Endothelial cell of umbilical vein (primary cell): ENCODE measurements around the gene LGALS7. TPM values are rescaled to one million over a fixed set of nuclear protein-coding genes. Genes with fewer than 3 reads are reported as not detected.

Source experiments
- BruUV-seq: library from RNA; stranded (reverse); fragments of 400-500 nt; replicated peaks from 2 replicates; lab custom pipeline; 2021; lab: Mats Ljungman, UMichigan
- CTCF ChIA-PET: fragments of 300-600, 350-600 bp; sonication (Branson Sonifier 250); formaldehyde crosslinking; loops from one replicate; lab custom pipeline; 2021; ENCODE audit warnings: antibody characterized with exemption, inconsistent platforms; lab: Charles Lee
- POLR2A ChIA-PET: fragments of 300-600, 350-600 bp; sonication (Branson Sonifier 250); formaldehyde crosslinking; loops from one replicate; lab custom pipeline; 2021; ENCODE audit warnings: antibody characterized with exemption, inconsistent platforms; lab: Charles Lee
- DNase-seq: peaks from one replicate; pipeline ENCODE4 v3.0.0-alpha.2; 2011; ENCODE audit warnings: low read depth, low spot score
- FAIRE-seq: peaks from 2 replicates; lab custom pipeline; 2011; peaks lifted over from hg19 to GRCh38; lab: Jason Lieb, UNC
- H2AFZ ChIP-seq: 2 replicates; pipeline ENCODE4 v1.6.0; 2012; ENCODE audit warnings: low read depth, low read length, control low read depth, inconsistent platforms
- H3K27ac ChIP-seq: 2 replicates; pipeline ENCODE4 v1.5.1; 2011; ENCODE audit warnings: low read depth, mild to moderate bottlenecking, control low read depth, low read length, moderate library complexity; ENCODE audit not compliant: insufficient read depth
- H3K27me3 ChIP-seq, 2 experiments: 2 replicates each; pipeline versions ENCODE4 v1.6.0 to v1.6.1; 2011; ENCODE audit warnings: low read length in 2 of 2, mixed read lengths in 1 of 2; ENCODE audit not compliant: control insufficient read depth in 2 of 2, insufficient read depth in 2 of 2
- H3K36me3 ChIP-seq, 2 experiments: 2 replicates in 1 of 2; 3 replicates in 1 of 2; pipeline ENCODE4 v1.5.1; 2011; ENCODE audit warnings: low read length in 2 of 2, mild to moderate bottlenecking in 1 of 2, moderate library complexity in 1 of 2; ENCODE audit not compliant: control insufficient read depth in 2 of 2, insufficient read depth in 2 of 2; ENCODE audit errors: extremely low read depth in 1 of 2
- H3K4me1 ChIP-seq: 3 replicates; pipeline ENCODE4 v1.5.1; 2011; ENCODE audit warnings: mild to moderate bottlenecking, low read length; ENCODE audit not compliant: control insufficient read depth, insufficient read depth; ENCODE audit errors: extremely low read depth
- H3K4me2 ChIP-seq: 2 replicates; pipeline ENCODE4 v1.6.1; 2011; ENCODE audit warnings: low read length, control low read depth, mixed read lengths; ENCODE audit not compliant: insufficient read depth
- H3K4me3 ChIP-seq, 3 experiments: fragments of 200-600 bp in 1 of 3; sonication (generic), shearing (Covaris generic) in 1 of 3; replicated peaks in 1 of 3; 2 replicates each; pipeline ENCODE4 v1.5.1; 2011 to 2016; ENCODE audit warnings: control low read depth in 3 of 3, low read length in 3 of 3, mild to moderate bottlenecking in 2 of 3, inconsistent platforms in 1 of 3, low read depth in 1 of 3, moderate library complexity in 1 of 3; ENCODE audit not compliant: insufficient read depth in 1 of 3
- H3K79me2 ChIP-seq: 2 replicates; pipeline ENCODE4 v1.6.0; 2012; ENCODE audit warnings: low read length, inconsistent platforms; ENCODE audit not compliant: control insufficient read depth, insufficient read depth
- H3K9ac ChIP-seq: replicated peaks from 2 replicates; pipeline ENCODE3; 2011; ENCODE audit warnings: low read length, control low read depth; ENCODE audit not compliant: insufficient read depth; ENCODE audit errors: extremely low read depth
- H3K9me1 ChIP-seq: replicated peaks from 3 replicates; pipeline ENCODE4 v1.6.0; 2011; ENCODE audit warnings: mild to moderate bottlenecking, low read length; ENCODE audit not compliant: control insufficient read depth, insufficient read depth; ENCODE audit errors: extremely low read depth
- H3K9me3 ChIP-seq: replicated peaks from 2 replicates; pipeline ENCODE4 v1.5.1; 2012; ENCODE audit warnings: low read length, inconsistent platforms; ENCODE audit not compliant: control insufficient read depth, insufficient read depth
- H4K20me1 ChIP-seq: replicated peaks from 2 replicates; pipeline ENCODE3; 2011; ENCODE audit warnings: mild to moderate bottlenecking, low read length; ENCODE audit not compliant: control insufficient read depth, insufficient read depth; ENCODE audit errors: extremely low read depth
- EZH2 ChIP-seq: IDR thresholded peaks from 2 replicates; pipeline ENCODE4 v1.6.1; 2012; ENCODE audit warnings: borderline replicate concordance, low read depth, mild to moderate bottlenecking, moderate library complexity, low read length, inconsistent platforms; ENCODE audit not compliant: severe bottlenecking
- FOS ChIP-seq: IDR thresholded peaks from 2 replicates; pipeline ENCODE4 v1.6.1; 2011; ENCODE audit warnings: mild to moderate bottlenecking, low read length, moderate library complexity, borderline replicate concordance; ENCODE audit not compliant: insufficient read depth
- JUN ChIP-seq: IDR thresholded peaks from 2 replicates; pipeline ENCODE4 v1.6.1; 2011; ENCODE audit warnings: borderline replicate concordance, low read depth; ENCODE audit not compliant: insufficient read length, insufficient read depth
- MYC ChIP-seq: IDR thresholded peaks from one replicate; pipeline ENCODE4 v1.6.1; 2011; ENCODE audit warnings: mild to moderate bottlenecking, low read depth, low read length
- POLR2A ChIP-seq: IDR thresholded peaks from 2 replicates; pipeline ENCODE4 v1.6.1; 2012; ENCODE audit warnings: low read depth, mild to moderate bottlenecking, control low read depth, low read length
- POLR2AphosphoS5 ChIP-seq: IDR thresholded peaks from 2 replicates; pipeline ENCODE4 v1.6.1; 2012; ENCODE audit warnings: low read depth, mild to moderate bottlenecking, control low read depth, low read length, moderate library complexity; ENCODE audit not compliant: insufficient read depth
- dilution Hi-C: fragments of 300-500 bp; cut with MboI; formaldehyde crosslinking; loops from one replicate; pipeline ENCODE4 v1.15.0; 2019; ENCODE audit warnings: low sequenced_read_pairs; ENCODE audit not compliant: extremely low pct_ligation_motif_present
- intact Hi-C: fragments of 100-400 bp; cut with micrococcal nuclease; formaldehyde crosslinking; loops from one replicate; pipeline ENCODE4 v1.10.0; 2022
- polyA plus RNA-seq, 4 experiments: library from polyadenylated mRNA; depleted of rRNA in 3 of 4; stranded (reverse) in 3 of 4; unstranded in 1 of 4; fragments of >200 nt; gene quantifications; 2 replicates each; pipeline versions ENCODE4 v1.2.1 to v1.2.3, GENCODE V29; 2011 to 2012; ENCODE audit warnings: missing spikeins in 1 of 4
- total RNA-seq: library from RNA; stranded (reverse); gene quantifications from 2 replicates; pipeline ENCODE4 v1.2.3, GENCODE V29; 2021
- TF ChIP-seq, protein P1 (sequence below), 2 donors: IDR thresholded peaks; 1 replicate in 1 of 2; 2 replicates in 1 of 2; pipeline ENCODE4 v1.5.1; 2011; ENCODE audit warnings: low read length in 2 of 2, mild to moderate bottlenecking in 2 of 2, moderate library complexity in 2 of 2, control low read depth in 1 of 2, inconsistent platforms in 1 of 2, low read depth in 1 of 2; ENCODE audit not compliant: insufficient read depth in 1 of 2; ENCODE audit errors: extremely low read depth in 1 of 2

The LGALS7 gene
- total and polyA plus RNA-seq, 2 donors (not counting 3 experiments of a cell fraction or from before 2014, with no cell fraction given) = not detected

DNA sequence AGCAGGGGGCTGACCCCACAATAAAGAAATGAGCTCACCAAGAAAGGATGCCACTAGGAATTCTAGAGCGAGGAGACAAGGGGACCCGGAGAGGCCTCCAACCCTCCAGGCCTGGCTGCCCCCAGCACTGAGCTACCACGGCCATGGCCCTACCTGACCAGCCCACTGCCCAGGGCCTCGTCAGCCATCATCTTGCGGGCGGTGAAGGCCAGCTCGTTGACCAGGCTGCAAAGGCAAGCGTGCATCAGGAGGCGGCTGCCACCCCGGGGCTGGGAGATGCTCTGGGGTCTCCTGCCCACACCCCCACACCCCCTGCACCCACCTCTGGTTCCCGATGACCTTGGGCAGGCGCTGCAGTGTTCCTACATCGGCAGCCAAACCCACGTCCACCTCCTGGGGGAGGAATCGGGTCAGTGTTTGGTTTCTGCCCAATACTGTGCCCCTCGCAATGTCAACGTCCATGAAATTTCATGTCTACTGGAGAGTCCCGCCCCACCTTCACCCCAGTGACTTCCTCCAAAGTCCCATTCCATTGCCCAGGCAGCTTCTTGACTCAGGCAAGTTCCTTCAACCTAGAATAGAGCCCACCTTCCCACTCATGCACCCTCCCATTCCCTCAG lies 42.9 kb upstream of the LGALS7 start:
- no peaks in the 10 kb centered on the region for H3K79me2 ChIP-seq
- FAIRE-seq (no peak), DNase-seq (no peak)
- intact Hi-C loops = no loop called here
- no peaks in the 10 kb centered on the region for H4K20me1 ChIP-seq
- BruUV-seq = no TSS peak
- no peaks in the 10 kb centered on the region for H3K27me3 ChIP-seq
- H3K9ac ChIP-seq = no peak overlapping the region
- H3K9me3 ChIP-seq = no peaks in the 10 kb centered on the region
- no peak overlapping the region for H3K4me2 ChIP-seq
- no peak overlapping the region for H3K27ac ChIP-seq
- ChIA-PET POLR2A (no interaction called here), CTCF (no interaction called here)
- peaks cover 0 to 13% of the 10 kb centered on the region in 2 experiments for H3K36me3 ChIP-seq
- TF ChIP-seq JUN = no peak
- TF ChIP-seq POLR2A = no peak
- TF ChIP-seq MYC = no peak
- dilution Hi-C loops = no loop called here
- H3K9me1 ChIP-seq = no peaks in the 10 kb centered on the region
- H3K4me1 ChIP-seq = no peaks in the 10 kb centered on the region
- H3K4me3 ChIP-seq = no peak overlapping the region
- H2AFZ ChIP-seq = no peak overlapping the region

GRCh38 chr19:38815059-38816001 lies 42.0 kb upstream of the LGALS7 start:
- no peak overlapping the region for H2AFZ ChIP-seq
- no peaks in the 10 kb centered on the region for H3K9me1 ChIP-seq
- H3K27ac ChIP-seq = no peak overlapping the region
- H3K9me3 ChIP-seq = no peaks in the 10 kb centered on the region
- ChIA-PET CTCF (interaction anchor here (1.1 kb wide), 1 partner anchor 72 kb away, joined by 3 read pairs; no protein-coding TSS in a partner anchor), POLR2A (no interaction called here)
- H3K27me3 ChIP-seq = no peaks in the 10 kb centered on the region
- dilution Hi-C loops = no loop called here
- BruUV-seq = TSS peak; percentile 48
- no peaks in the 10 kb centered on the region for H3K79me2 ChIP-seq
- no peak for FAIRE-seq
- TF ChIP-seq POLR2A = no peak
- TF ChIP-seq FOS = no peak
- no peak for TF ChIP-seq EZH2
- TF ChIP-seq, protein P1, sequence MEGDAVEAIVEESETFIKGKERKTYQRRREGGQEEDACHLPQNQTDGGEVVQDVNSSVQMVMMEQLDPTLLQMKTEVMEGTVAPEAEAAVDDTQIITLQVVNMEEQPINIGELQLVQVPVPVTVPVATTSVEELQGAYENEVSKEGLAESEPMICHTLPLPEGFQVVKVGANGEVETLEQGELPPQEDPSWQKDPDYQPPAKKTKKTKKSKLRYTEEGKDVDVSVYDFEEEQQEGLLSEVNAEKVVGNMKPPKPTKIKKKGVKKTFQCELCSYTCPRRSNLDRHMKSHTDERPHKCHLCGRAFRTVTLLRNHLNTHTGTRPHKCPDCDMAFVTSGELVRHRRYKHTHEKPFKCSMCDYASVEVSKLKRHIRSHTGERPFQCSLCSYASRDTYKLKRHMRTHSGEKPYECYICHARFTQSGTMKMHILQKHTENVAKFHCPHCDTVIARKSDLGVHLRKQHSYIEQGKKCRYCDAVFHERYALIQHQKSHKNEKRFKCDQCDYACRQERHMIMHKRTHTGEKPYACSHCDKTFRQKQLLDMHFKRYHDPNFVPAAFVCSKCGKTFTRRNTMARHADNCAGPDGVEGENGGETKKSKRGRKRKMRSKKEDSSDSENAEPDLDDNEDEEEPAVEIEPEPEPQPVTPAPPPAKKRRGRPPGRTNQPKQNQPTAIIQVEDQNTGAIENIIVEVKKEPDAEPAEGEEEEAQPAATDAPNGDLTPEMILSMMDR (IDR thresholded peaks at IDR 0.05; ENCODE audit: extremely low read depth in 1 of 2, insufficient read depth in 1 of 2, low read depth in 1 of 2, low read length in 2 of 2) = no peak
- no peak for TF ChIP-seq POLR2AphosphoS5
- TF ChIP-seq JUN = no peak
- TF ChIP-seq MYC = no peak
- no peak for DNase-seq
- H4K20me1 ChIP-seq = no peaks in the 10 kb centered on the region
- no peaks in the 10 kb centered on the region for H3K4me1 ChIP-seq
- H3K36me3 ChIP-seq = peaks cover 0 to 13% of the 10 kb centered on the region in 2 experiments
- H3K9ac ChIP-seq = no peak overlapping the region
- intact Hi-C loops = no loop called here
- no peak overlapping the region for H3K4me2 ChIP-seq
- H3K4me3 ChIP-seq = no peak overlapping the region
